GM18511 (cell line): Measurements from ENCODE around the gene PPP2R2B.
"Not testable (repeated sequence)": the region's sequence is repeated elsewhere in the genome, so short reads cannot be mapped to it uniquely, and the experiment has no call there.

Experiments
- ATAC-seq: cut with Tn5 transposase; IDR thresholded peaks from one replicate; pipeline ENCODE4 v1.9.1; 2021; ENCODE audit warnings: mild to moderate bottlenecking, moderate library complexity; ENCODE audit not compliant: unreplicated experiment

PPP2R2B gene

GRCh38 chr5:146622391-146622790, 256.2 kb downstream of the PPP2R2B start:
- ATAC-seq: no peak

GRCh38 chr5:146620669-146621051, 257.9 kb downstream of the PPP2R2B start:
- no peak for ATAC-seq

GRCh38 chr5:146620031-146620668, 258.4 kb downstream of the PPP2R2B start:
- ATAC-seq: no peak

GRCh38 chr5:146618434-146618833, 260.1 kb downstream of the PPP2R2B start:
- no peak for ATAC-seq

GRCh38 chr5:146609731-146610130, 268.8 kb downstream of the PPP2R2B start:
- ATAC-seq: not testable (repeated sequence)

- ATAC-seq: no peak
Observed at GRCh38 chr5:146607659-146608332, 270.8 kb downstream of the PPP2R2B start.

- ATAC-seq: no peak
Observed at GRCh38 chr5:146606893-146607292, 271.7 kb downstream of the PPP2R2B start.

- no peak for ATAC-seq
Observed at GRCh38 chr5:146600376-146600775, 278.2 kb downstream of the PPP2R2B start.

- no peak for ATAC-seq
Observed at GRCh38 chr5:146599261-146599660, 279.3 kb downstream of the PPP2R2B start.

GRCh38 chr5:146595088-146595487, 283.5 kb downstream of the PPP2R2B start:
- ATAC-seq: no peak

- no peak for ATAC-seq
Observed at GRCh38 chr5:146592352-146592751, 286.2 kb downstream of the PPP2R2B start.

GRCh38 chr5:146589028-146589345, 289.6 kb downstream of the PPP2R2B start:
- ATAC-seq: no peak

GRCh38 chr5:146588331-146589027, 290.1 kb downstream of the PPP2R2B start:
- ATAC-seq: no peak

- ATAC-seq: no peak
Observed at GRCh38 chr5:146586752-146587151, 291.8 kb downstream of the PPP2R2B start.

GRCh38 chr5:146584750-146585149, 293.8 kb downstream of the PPP2R2B start:
- no peak for ATAC-seq

GRCh38 chr5:146582051-146582596, 296.4 kb downstream of the PPP2R2B start:
- ATAC-seq: no peak

- ATAC-seq: no peak
Observed at GRCh38 chr5:146580237-146580636, 298.3 kb downstream of the PPP2R2B start.

GRCh38 chr5:146574713-146575112, 303.8 kb downstream of the PPP2R2B start:
- no peak for ATAC-seq

GRCh38 chr5:146568161-146568560, 310.4 kb downstream of the PPP2R2B start:
- no peak for ATAC-seq

GRCh38 chr5:146565764-146566367, 312.7 kb downstream of the PPP2R2B start:
- peak; percentile 96 for ATAC-seq

- no peak for ATAC-seq
Observed at GRCh38 chr5:146564007-146564762, 314.4 kb downstream of the PPP2R2B start.
